Activated CD4-positive, alpha-beta T cell treated with anti-CD3 and anti-CD28 coated beads, Interleukin-2, amount 50 U/mL, for 1 hour (primary cell): ENCODE results near the gene KCNAB2.
"Not testable (repeated sequence)": the region's sequence is repeated elsewhere in the genome, so short reads cannot be mapped to it uniquely, and the experiment has no call there.

Experiments
- DNase-seq: peaks from one replicate; pipeline ENCODE4 v3.0.0-alpha.2; 2020

KCNAB2 gene

DNA sequence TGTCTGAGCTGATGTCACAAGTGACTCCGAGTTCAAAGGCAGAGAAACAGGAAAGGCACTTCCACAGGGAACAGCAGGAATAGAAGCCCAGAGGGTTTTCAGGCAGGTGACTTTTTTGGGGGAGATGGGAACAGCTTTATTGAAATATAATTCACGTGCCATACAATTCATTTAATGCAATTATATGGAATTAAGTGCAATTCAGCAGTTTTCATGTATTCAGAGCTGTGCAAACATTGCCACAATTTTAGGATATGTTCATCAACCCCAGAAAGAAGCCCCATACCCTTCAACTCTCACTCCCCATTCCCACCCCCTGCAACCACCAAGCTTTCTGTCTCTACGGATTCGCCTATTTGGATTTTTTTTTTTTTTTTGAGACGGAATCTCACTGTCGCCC, 17.0 kb downstream of the KCNAB2 start:
- DNase-seq, result no peak

DNA sequence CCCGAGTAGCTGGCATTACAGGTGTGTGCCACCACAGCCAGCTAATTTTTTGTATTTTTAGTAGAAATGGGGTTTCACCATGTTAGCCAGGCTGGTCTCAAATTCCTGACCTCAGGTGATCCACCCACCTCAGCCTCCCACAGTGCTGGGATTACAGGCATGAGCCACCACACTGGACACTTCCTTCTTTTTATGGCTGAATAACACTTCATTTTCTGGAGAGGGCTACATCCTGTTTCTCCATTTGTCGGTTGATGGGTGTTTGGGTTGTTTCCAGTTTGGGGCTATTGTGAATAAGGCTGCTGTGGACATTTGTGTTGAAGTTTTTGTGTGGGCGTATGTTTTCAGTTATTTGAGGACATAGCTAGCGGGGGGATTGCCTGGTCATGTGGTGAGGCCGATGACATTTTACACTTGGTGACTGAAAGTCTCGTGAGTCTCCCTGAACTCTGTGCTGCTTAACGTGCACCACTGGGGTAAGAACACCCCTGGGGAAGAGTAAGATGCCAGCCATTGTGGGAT, 17.9 kb downstream of the KCNAB2 start:
- DNase-seq, result not testable (repeated sequence)

DNA sequence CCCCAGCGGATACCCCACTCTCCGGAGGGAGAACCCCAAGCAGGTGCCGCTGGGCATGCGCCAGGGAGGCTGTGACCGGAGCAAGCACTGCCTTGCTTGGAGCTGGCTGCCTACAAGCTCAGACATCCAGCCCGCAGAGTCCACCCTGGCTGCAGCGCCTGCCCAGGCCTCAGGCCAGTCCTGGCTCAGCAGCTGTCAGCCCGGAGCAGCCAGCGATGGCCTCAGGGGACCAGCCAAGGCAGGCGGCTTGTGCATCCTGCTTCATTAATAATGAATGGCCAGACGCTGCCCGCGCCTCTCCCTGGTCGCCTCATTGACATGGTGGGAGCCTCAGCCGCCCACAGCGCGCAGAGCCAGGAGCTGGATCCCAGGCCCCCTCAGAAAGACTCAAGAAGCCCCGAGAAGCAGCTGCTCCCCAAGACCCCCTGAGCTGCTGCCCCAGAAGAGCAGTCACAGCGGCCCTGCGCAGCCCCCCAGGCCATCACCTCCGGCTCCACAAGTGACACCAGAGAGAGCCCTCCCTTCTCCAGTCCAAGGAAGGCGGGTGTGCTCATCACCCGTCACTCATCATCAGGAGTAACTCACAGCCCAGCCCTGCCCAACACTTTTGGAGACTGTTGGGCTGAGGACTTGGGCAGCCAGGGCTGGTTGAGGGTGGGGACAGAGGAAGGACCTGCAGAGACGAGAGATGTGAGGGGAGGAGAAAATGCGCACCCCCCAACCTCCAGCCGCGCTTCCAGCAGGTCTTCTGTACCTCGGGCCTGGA, 19.6 kb downstream of the KCNAB2 start:
- DNase-seq, result no peak

DNA sequence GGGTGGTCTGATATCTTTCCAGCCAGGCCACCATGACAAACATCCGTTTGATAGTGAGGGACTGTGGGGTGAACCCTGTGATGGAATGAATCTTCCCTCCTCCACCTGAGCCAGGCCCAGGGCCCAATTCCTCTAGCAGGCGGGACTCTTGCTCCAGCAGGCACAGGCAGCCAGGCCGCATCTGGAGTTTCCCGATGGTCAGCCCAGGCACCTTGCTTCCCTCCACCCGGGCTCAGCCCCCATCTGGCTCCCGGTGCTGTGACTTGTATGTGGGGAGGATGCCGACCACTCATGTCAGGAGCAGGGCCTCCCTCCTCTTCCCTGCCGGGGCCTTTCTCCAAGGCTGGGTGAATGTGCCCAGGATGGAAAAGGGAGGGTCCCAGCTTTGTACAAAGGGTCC, 21.0 kb downstream of the KCNAB2 start:
- DNase-seq, result no peak

DNA sequence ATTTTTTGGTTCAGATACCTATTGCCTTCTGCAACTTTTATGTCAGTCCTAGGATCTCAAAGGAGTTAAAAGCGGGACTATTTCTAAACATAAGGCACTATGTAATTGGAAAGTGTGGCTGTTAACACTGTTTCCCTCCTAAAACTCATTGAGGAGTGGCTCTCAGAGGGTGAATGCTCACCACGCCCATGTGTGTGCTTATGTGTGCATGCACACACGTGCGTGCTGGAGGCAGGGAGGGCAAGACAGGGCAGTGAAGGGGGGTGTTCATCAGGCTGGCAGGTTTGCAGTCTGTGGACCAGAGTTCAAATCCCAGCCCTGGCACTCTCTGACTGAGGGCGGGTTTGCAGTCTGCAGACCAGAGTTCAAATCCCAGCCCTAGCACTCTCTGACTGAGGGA, 22.4 kb downstream of the KCNAB2 start:
- DNase-seq, result no peak

DNA sequence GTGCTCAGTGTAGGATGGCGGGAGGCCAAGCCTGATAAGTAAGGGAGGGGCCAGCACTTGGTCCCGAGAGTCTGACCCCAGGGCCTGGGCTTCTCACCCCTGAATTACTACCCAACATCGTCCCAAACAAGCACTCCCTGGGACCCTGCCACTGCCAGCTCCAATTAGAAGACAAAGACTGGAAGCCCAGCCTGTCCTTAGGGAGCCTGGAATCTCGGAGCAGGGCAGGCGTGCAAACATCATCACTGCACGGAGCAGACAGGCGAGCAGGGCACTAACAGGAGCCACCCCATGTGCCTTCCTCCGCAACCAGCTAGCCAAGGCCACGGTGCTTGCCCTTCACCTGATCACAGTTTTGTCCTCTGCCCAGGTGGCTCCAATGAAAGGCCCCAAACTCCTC, 23.2 kb downstream of the KCNAB2 start:
- DNase-seq, result no peak

DNA sequence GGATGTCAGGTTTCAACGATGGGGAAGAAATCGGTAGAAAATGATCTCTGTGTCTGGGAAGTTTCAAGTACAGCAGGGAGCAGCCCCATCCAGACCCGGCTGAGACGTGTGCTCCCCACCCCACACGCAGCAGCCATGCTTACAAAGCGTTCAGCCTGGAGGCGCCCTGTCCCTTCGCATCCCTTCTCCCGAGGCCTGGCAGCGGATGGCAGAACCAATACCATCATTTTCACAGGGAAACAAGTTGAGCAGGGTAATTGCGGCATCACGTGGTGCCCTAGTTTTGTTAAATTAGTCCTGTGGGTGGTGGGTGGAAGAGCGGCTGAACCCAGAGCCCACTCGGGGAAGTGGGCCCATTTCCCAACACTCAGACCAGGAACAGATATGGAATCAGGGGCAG, 23.9 kb downstream of the KCNAB2 start:
- DNase-seq, result no peak

DNA sequence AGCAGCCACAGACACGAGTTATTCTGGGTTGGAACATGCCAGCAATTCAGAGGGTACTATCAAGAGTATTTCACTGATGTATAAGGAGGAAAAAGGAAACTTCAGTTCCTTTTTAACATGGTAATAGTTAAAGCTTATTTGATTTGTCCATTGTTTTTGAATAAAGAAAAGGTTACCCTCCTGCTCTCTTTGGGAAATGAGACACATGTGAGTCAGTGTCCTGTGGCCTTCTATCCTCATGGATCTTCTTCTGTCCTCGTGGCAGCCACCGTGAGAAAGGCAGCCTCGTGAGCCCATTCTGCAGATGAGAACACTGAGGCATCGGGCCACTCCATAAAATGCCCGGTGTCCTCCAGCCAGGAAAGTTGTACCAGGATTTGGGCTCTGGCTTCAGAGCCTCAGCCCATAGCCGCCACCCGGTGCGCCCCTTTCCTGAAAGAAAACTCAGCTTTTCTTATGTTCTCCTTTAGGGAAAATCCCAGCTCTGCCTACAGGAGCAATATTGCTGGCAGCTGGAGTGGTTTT, 24.8 kb downstream of the KCNAB2 start:
- DNase-seq, result no peak

DNA sequence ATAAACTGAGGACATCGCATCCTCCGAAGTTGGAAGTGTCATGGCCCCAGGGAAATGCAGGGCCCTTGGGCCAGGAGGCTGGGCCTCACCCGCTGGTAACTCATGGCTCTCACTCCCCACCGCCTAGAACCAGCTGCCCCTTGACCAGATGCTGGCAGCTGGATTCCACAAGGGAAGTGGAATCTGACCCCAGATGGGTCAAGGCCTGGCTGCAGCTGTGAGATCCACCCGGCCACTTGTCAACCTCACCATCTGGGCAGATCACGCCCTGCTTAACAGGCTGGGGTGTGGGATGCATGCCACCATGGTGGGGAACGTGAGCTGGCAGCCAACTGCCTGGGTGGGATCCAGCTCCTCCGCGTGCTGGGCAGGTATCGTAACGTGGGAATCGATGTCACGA, 25.5 kb downstream of the KCNAB2 start:
- DNase-seq, result no peak

DNA sequence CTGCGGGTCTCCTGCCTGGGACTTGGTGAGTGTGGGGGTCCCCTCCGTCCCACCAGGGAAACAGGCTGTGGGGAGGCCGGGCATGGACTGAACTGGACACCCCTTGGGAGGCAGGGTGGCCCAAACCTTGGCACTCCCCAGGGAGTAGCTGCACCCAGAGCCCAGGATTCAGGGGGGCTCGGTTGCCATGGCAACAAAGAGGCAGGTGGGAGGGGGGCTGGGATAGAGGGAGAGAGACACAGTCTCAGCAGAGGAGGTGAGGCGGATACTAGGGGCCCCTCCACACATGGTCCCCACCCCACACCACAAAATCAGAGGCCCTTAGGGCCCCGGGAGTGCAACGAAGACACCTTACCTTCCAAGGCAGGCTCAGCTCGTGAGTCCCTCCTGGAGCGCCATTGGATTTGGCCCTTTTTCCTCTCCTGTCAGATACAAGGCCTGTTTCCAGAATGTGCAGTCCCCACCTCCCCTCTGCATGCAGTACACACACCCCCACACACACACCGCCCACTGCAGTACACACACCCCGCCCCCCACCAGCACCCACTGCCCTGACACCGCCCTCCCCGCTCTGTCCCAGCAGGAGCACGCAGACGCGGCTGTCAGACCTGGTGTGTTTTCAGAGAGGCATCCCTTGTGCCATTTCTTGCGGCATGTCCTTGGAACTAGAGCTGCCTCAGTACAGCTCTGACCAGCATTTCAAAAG, 27.2 kb downstream of the KCNAB2 start:
- no peak for DNase-seq

DNA sequence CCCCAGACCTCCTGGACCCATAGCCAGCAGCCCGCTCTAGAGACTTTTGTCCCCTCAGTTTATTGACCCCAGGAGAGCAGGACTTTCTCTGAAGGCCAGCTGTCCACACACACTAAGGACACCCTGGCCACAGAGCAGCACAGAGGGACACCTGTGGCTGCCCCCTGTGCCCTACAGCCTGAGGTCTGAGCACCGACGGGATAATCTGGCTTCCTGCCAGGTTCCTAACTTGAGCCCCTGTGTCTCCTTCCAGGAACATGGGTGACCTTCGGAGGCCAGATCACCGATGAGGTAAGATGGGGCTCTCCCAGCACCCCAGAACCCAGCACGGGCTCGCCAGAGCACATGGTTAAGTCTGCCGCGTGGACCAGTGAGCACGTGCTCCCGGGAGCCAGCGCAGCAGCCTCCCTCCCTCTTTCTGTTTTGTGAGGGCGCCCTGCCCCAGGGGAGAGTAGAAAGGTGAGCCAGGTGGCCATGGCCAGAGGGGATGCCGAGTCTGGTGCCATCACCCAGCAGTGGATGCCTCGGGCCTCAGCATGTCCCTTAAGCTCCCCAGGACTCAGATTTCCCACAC, 27.9 kb downstream of the KCNAB2 start:
- no peak for DNase-seq

DNA sequence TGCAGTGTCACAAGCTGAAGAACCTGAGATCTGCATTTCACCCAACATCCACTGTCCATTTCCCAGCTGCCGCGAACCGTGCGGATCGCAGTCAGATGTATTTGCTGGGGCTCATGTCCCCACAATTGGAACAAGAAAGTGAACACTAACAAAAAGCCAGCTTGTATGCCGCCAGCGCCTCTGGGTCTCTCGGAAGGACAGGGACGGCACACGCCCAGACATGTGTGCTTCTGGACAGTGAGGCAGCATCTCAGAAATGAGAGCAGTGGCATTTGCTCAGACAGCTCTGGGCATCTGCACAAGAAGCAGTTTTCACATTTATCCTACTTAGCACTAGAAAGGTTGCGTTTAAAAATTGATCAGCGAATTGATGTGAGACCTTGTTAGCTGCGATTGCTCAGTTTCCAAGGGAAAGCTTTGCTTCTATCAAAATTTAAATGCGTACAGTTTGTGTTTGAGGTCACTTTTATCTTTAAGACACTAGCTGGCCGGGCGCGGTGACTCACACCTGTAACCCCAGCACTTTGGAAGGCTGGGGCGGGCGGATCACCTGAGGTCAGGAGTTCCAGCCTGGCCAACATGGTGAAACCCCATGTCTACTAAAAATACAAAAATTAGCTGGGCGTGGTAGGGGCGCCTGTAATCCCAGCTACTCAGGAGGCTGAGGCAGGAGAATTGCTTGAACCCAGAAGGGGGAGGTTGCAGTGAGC, 28.7 kb downstream of the KCNAB2 start:
- no peak for DNase-seq

DNA sequence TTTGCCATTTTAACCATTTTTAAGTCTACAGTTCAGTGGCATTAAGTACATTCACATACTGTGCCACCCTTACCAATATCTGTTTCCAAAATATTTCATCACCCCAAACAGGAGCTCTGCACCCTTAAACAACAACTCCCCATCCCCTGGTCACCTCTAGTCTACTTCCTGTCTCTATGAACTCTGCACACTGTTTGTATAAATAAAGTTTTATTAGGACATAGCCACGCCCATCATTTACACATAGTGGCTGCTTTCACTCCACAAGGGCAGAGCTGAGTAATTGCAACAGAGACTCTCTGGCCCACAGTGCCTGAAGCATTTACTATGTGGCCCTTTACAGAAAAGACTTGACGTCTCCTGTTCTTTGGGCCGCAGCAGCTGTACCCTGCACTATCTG, 30.1 kb downstream of the KCNAB2 start:
- DNase-seq, result no peak

DNA sequence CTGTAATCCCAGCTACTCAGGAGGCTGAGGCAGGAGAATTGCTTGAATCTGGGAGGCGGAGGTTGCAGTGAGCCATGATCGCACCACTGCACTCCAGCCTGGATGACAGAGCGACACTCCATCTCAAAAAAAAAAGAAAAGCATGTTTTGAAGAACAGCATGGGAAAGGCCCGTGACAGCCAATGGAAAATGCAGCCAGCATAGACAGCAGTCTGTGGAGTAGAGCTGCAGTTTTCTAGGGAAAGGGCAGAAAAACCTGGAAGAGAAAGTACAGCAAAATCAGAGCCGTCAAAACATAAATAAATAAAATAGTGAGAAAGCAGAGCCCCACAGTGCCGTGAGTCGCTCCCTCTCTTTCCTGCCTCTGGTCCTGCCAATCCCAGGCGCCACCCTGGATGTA, 31.4 kb downstream of the KCNAB2 start:
- not testable (repeated sequence) for DNase-seq

DNA sequence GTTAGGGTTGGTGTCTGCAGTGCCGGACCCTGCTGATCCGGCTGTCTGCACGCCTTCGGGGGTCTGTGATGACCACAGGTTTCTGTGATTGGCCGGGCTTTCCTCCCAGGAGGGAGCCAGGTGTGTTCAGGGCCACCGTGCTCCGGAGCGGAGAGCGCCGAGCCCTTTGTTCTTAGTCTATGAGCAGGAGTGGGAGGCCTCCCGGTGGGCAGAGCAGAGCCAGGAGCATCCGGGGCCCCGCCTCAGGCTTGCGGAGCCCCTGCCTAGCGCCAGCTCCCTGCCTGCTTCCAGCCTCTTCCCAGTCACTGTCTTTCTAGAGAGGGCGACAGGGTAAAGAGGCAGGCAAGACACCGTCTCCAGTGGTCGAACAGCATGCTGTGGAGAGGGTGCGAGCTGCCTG, 31.8 kb downstream of the KCNAB2 start:
- DNase-seq, result no peak

DNA sequence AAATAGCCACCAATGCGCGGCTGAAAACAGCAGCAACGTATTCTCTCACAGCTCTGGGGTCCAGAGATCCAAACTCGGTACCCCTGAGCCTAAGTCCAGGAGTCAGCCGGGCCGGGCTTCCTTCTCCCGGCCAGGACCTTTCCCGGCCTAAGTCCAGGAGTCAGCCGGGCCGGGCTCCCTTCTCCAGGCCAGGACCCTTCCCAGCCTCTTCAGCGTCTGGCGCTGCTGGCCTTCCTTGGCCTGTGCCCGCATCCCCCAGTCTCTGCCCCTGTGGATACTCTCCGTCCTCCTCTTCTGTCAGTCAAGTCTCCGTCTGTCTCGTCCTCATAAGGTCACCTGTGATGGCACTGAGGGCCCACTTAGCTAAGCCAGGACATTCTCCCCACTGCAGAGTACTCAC, 32.2 kb downstream of the KCNAB2 start:
- no peak for DNase-seq

DNA sequence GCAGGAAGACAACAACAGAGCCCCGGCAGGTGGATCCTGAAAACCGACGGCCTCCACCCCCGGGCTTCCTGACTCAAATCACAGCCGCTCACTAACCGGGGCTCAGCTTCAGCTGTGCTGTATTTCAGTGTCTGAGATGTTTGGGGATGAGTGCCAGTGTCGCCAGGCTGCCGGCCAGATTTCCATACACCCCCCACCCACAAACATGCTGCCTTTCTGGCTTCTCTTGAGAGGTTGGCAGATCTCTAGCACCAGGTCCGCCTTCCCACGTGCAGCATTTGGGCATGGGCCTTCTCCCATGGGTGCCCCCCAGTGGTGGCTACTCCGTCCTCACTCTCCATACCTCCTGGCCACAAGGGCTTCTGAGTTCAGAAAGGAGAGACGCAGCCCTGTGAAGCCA, 34.8 kb downstream of the KCNAB2 start:
- DNase-seq, result no peak

DNA sequence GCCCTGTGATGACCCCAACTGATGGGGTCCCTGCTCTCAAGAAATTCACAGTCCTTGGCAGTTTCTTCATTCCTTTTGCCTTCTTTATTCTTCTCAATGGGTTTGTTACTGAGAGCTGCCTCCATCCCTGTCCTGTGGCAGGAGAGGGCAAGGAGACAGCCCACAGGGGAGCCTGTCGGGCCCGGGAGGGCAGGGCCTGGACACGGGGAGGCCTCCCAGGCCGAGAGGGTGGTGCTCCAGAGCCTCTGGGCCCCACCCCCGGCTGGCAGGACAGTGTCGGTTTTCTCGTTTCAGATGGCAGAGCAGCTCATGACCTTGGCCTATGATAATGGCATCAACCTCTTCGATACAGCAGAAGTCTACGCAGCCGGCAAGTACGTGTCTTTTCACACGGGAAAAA, 36.2 kb downstream of the KCNAB2 start:
- DNase-seq, result no peak

DNA sequence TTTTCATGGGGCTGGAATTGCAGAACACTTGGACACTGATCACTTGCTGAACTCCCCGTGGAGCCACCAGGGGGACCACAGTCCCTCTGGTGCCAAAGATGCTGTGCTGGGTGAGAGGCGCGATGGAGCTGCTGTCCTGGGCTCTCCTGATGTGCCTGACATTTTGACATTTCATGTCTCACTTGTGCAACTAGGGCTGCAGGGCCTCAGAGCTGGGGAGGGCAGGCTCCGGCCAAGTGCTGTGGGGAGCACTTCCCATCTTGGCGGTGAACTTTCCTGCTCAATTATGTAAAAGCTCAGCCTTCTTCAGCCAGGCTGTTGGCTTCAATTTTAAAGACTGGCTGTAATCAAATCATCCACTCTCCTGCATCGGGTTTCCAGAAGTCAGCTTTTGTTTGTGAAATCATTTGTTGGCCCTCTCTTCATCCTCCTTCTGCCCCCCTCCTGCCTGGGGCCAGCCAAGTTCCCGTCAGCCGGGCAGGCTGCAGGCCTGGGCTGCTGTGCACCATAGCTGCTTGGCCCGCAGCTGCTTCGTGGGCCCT, 36.8 kb downstream of the KCNAB2 start:
- DNase-seq, result no peak

DNA sequence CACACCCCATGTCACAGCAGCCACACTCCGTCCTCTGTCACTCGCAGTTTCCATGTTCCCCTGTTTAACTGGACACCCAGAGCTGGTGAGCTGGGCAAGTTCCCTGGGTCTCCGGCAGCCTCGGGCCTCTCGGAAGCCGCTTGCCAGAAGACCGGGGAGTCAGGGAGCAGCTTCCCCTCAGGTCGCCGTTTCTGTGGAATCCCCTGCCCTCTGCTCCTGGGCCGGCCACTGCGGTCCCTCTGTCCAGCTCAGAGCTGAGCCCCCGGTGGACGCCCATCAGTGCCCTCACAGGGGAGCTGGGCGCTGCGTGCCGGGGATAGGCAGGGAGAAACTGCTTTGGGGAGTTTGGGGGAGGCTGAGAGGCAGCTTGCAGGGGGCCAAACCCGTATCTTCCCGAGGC, 37.7 kb downstream of the KCNAB2 start:
- no peak for DNase-seq

DNA sequence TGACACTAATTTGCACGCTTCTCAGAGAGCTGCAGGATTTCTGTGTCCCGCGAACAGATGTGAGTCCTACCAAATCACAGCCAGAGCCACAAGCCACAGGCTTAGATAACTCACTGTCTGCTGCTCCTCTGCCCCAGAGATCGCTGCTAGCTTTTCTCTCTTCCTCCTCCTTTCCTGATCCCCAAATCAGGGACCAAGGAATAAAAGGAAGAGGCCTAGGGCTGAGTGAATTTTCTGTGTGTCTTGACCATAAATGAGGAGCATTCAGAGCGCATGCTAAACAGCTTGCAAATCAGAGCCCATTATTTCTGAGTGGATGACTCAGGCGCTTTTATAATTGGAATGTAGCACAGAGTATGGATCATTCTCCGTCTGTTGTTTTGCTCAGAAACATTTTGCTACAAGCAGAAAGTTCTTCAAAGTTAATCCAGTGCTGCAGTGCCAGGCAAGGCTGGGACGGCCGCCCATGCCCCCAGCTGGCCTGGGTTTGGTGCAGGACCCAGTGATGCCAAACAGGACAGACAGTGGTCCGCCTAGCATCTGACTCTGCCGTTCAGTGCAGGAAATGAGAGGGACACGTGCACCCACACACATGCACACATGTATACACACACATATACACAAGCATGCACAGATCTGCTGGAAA, 38.2 kb downstream of the KCNAB2 start:
- no peak for DNase-seq

DNA sequence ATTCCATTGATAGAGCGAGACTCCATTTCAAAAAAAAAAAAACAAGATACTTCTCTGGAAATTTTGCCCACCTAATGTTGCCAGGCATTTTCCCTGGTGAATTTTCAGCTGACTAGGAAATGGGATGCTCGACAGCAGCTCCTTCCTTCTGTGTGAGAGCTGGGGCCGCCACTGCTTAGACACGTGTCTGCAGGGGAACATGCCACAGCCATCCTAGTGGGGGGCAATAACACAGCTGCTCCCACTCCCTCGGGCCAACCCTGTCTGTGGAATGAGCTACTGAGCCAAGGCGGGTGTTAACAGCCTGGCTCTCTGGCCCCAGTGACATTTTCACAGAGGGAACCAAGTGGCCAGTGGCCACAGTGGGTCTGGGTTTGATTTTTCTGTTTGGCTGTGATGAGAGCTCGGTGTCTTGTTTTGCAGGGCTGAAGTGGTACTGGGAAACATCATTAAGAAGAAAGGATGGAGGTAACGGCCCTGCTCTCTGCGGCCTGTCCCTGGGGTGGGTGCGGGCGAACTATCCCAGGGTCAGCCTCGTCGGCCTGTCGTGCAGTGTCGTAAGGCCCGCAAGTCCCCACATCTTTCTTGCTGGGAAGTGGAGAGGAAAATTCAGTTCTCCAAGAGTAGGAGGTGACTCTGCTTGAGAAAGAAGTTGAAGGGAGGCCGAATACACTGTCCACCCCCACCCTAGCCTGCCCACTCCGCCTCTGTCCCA, 39.2 kb downstream of the KCNAB2 start:
- DNase-seq, result no peak
